Fibroblast of mammary gland (primary cell): ENCODE data around the gene MAP3K2.

ENCODE experiments used
- DNase-seq: peaks from one replicate; pipeline ENCODE4 v3.0.0-alpha.2; 2010; ENCODE audit warnings: low read depth
- H3K4me3 ChIP-seq: 2 replicates; pipeline ENCODE4 v1.5.1; 2011; ENCODE audit warnings: low read depth, mild to moderate bottlenecking, low read length, moderate library complexity; ENCODE audit not compliant: control insufficient read depth
- TF ChIP-seq, protein P1 (sequence below): conservative IDR thresholded peaks from 2 replicates; pipeline ENCODE4 v1.5.1; 2011; ENCODE audit warnings: low read depth, low read length, inconsistent platforms; ENCODE audit not compliant: control insufficient read depth, insufficient read depth

The MAP3K2 gene

GRCh38 chr2:127419448-127420038, 31.8 kb upstream of the MAP3K2 start:
- TF ChIP-seq, protein P1, sequence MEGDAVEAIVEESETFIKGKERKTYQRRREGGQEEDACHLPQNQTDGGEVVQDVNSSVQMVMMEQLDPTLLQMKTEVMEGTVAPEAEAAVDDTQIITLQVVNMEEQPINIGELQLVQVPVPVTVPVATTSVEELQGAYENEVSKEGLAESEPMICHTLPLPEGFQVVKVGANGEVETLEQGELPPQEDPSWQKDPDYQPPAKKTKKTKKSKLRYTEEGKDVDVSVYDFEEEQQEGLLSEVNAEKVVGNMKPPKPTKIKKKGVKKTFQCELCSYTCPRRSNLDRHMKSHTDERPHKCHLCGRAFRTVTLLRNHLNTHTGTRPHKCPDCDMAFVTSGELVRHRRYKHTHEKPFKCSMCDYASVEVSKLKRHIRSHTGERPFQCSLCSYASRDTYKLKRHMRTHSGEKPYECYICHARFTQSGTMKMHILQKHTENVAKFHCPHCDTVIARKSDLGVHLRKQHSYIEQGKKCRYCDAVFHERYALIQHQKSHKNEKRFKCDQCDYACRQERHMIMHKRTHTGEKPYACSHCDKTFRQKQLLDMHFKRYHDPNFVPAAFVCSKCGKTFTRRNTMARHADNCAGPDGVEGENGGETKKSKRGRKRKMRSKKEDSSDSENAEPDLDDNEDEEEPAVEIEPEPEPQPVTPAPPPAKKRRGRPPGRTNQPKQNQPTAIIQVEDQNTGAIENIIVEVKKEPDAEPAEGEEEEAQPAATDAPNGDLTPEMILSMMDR: no peak
- H3K4me3 ChIP-seq: no peak overlapping the region
- no peak for DNase-seq

DNA sequence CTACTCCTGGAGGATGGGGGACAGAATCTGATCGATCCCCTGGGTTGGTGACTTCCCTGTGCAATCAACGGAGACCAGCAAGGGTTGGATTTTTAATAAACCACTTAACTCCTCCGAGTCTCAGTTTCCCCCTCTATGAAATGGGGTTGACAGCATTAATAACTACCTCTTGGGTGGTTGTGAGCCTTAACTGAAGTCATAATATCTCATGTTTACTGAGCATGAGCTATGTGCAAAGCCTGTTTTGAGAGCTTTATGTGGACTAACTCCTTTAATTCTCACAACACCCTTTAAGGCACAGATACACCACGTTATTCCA, 31.3 kb upstream of the MAP3K2 start:
- H3K4me3 ChIP-seq: no peak overlapping the region
- TF ChIP-seq, protein P1: no peak
- DNase-seq: no peak

- TF ChIP-seq, protein P1: no peak
- no peak for DNase-seq
- no peak within 1 kb of the TSS for H3K4me3 ChIP-seq
These were observed 30.7 kb upstream of the MAP3K2 start, which contains the start of gene PROC for GRCh38 chr2:127418300-127419111. TSS of gene PROC (plus strand) at chr2:127418427. CDS start at chr2:127419943, 1,516 bp downstream.

GRCh38 chr2:127417406-127417805, 29.6 kb upstream of the MAP3K2 start:
- DNase-seq: no peak
- TF ChIP-seq, protein P1: no peak
- H3K4me3 ChIP-seq: no peak overlapping the region

DNA sequence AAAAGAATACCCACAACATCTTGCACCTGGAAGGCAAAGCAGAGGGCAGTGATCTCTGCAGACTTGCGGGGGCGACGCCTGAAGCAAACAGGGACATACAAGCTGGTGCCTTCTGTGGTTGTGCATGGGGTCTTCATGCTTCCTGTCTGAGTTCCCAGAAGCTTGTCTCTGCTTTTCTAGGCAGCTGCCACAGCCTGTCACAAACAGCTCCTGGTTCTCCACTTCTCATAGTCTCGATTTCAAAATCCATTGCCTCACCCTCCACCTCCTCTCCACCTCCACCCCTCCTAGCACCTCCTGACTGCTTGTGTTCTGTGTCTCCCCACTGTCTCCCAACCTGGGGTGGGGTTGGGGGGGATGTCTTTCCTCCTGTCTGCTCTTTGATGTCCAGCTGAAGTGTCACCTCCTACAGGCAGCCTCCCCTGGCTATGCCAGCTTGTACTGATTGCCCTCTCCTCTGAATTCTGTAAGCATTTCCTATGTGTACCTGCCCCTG, 28.8 kb upstream of the MAP3K2 start:
- H3K4me3 ChIP-seq: no peak overlapping the region
- DNase-seq: no peak
- TF ChIP-seq, protein P1: no peak

DNA sequence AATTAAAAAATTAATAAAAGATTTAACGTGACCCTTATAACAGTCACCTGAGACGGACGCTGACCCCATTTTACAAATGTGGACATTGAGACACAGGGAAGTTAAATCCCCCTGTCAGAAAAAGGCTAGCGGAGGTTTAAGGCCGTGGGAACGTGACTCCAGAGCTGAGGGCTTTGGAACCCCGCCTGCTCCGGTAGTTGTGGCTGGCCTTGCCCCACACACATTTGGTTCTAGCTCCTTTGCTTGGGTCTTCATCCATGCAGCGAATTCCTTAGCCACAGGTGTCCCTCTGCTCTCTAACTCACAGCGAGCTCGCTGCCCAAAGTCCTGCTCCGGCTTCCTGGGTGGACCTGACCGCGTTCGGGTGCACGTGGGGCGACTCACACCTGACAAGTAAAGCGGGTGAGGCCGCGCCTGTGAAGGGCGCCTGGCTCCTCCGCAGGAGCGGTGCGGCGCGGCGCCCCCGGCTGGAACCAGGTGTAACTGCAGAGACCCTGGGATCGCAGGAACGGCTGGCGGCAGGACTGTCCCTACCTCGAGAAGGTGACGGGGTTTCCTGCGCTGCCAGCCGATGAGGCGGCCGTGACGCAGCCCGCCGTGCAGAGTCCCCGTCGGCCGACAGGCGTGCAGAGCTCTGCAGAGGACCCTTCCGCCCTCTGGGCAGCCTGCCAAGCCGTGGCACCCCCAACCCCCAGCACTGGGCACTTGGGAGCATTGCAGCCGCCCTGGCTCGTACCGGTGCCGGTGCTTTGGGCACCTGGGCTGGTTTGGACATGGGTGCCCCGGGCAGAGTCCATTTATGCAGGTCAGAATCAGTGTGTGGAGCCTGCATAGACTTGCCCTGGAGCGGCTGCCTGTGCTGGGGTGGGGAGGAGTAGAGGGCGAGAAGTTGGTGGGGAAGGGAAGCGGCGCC, 28.1 kb upstream of the MAP3K2 start:
- no peak for DNase-seq
- TF ChIP-seq, protein P1: no peak
- no peak overlapping the region for H3K4me3 ChIP-seq
